ENCODE measurements around the gene GNAZ. TPM values are rescaled to one million over a fixed set of nuclear protein-coding genes. Genes with fewer than 3 reads are reported as not detected.

Gene GNAZ
- polyA plus RNA-seq, 1 donor (not counting 4 experiments of a cell fraction or from before 2014, with no cell fraction given) = 0.03 TPM

GRCh38 chr22:23138584-23139435, 68.5 kb downstream of the GNAZ start:
- Histone ChIP-seq H3K4me1 (ENCODE audit: control insufficient read depth, extremely low read depth, insufficient read depth, low read length) (peaks cover 29% of the 10 kb centered on the region), H3K9me3 (ENCODE audit: control insufficient read depth, low read depth, low read length) (no peaks in the 10 kb centered on the region), H2AFZ (ENCODE audit: control insufficient read depth, low read length) (peak overlapping the region; percentile 33), H4K20me1 (ENCODE audit: control insufficient read depth, extremely low read depth, insufficient read depth, low read length) (no peaks in the 10 kb centered on the region), H3K79me2 (ENCODE audit: control insufficient read depth, insufficient read depth, low read length) (no peaks in the 10 kb centered on the region), H3K36me3 (ENCODE audit: control insufficient read depth in 2 of 2, extremely low read depth in 1 of 2, insufficient read depth in 2 of 2, low read length in 2 of 2) (no peaks in the 10 kb centered on the region), H3K9ac (ENCODE audit: control insufficient read depth, extremely low read depth, insufficient read depth, low read length) (peak overlapping the region; percentile 34), H3K27ac (ENCODE audit: control insufficient read depth, insufficient read depth, low read length) (peak overlapping the region; percentile 8), H3K27me3 (ENCODE audit: control insufficient read depth, extremely low read depth, insufficient read depth, low read length) (no peaks in the 10 kb centered on the region), H3K4me2 (ENCODE audit: control insufficient read depth, extremely low read depth, insufficient read depth, low read depth, low read length) (peak overlapping the region; percentile 42), H3K4me3 (ENCODE audit: control insufficient read depth in 2 of 3, extremely low read depth in 1 of 3, insufficient read depth in 2 of 3, low read depth in 1 of 3, low read length in 3 of 3) (peak overlapping the region in 1 of 3 experiments; percentile 1), H3K9me1 (ENCODE audit: control insufficient read depth, extremely low read depth, insufficient read depth, low read length) (no peaks in the 10 kb centered on the region)
- dilution Hi-C loops (cut with MboI; ENCODE audit: extremely low pct_ligation_motif_present, low sequenced_read_pairs) = no loop called here
- DNase-seq (ENCODE audit: low read depth, low spot score) = no peak
- TF ChIP-seq EZH2 (IDR thresholded peaks at IDR 0.05; ENCODE audit: low read length) = no peak
- TF ChIP-seq, protein P1, sequence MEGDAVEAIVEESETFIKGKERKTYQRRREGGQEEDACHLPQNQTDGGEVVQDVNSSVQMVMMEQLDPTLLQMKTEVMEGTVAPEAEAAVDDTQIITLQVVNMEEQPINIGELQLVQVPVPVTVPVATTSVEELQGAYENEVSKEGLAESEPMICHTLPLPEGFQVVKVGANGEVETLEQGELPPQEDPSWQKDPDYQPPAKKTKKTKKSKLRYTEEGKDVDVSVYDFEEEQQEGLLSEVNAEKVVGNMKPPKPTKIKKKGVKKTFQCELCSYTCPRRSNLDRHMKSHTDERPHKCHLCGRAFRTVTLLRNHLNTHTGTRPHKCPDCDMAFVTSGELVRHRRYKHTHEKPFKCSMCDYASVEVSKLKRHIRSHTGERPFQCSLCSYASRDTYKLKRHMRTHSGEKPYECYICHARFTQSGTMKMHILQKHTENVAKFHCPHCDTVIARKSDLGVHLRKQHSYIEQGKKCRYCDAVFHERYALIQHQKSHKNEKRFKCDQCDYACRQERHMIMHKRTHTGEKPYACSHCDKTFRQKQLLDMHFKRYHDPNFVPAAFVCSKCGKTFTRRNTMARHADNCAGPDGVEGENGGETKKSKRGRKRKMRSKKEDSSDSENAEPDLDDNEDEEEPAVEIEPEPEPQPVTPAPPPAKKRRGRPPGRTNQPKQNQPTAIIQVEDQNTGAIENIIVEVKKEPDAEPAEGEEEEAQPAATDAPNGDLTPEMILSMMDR (optimal IDR thresholded peaks at IDR 0.05 in 1 of 3, IDR thresholded peaks at IDR 0.05 in 1 of 3, conservative IDR thresholded peaks at IDR 0.05 in 1 of 3; ENCODE audit: extremely low read depth in 1 of 3, insufficient read depth in 2 of 3, low read length in 3 of 3) = no peak
- peak; percentile 32 for FAIRE-seq

DNA sequence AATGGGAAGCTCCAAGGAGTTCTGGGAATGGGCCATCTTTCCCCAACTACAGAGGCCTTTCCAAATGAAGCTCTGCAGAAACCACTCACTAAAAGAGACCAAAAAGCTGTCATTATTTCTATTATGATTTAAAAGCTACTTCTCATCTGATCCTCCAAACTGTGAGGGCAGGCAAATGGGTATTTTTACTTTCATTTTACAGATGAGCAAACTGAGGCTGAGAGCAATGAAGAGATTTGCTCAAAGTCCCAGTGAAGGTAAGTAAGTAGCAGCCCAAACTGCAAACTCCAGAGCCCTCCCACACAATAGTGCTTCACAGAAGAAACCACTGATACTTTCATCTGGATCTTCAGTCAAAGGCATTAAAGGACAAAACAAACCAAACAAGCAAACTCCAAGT, 70.1 kb downstream of the GNAZ start:
- peaks cover 30% of the 10 kb centered on the region for H3K4me1 ChIP-seq (ENCODE audit: control insufficient read depth, extremely low read depth, insufficient read depth, low read length)
- H2AFZ ChIP-seq (ENCODE audit: control insufficient read depth, low read length) = no peak overlapping the region

More for the DNA sequence above, 70.1 kb downstream of the GNAZ start:
- Histone ChIP-seq H3K9me1 (ENCODE audit: control insufficient read depth, extremely low read depth, insufficient read depth, low read length) (no peaks in the 10 kb centered on the region), H3K27ac (ENCODE audit: control insufficient read depth, insufficient read depth, low read length) (no peak overlapping the region), H4K20me1 (ENCODE audit: control insufficient read depth, extremely low read depth, insufficient read depth, low read length) (no peaks in the 10 kb centered on the region), H3K4me3 (ENCODE audit: control insufficient read depth in 2 of 3, extremely low read depth in 1 of 3, insufficient read depth in 2 of 3, low read depth in 1 of 3, low read length in 3 of 3) (no peak overlapping the region), H3K36me3 (ENCODE audit: control insufficient read depth in 2 of 2, extremely low read depth in 1 of 2, insufficient read depth in 2 of 2, low read length in 2 of 2) (no peaks in the 10 kb centered on the region), H3K9me3 (ENCODE audit: control insufficient read depth, low read depth, low read length) (no peaks in the 10 kb centered on the region), H3K79me2 (ENCODE audit: control insufficient read depth, insufficient read depth, low read length) (no peaks in the 10 kb centered on the region), H3K27me3 (ENCODE audit: control insufficient read depth, extremely low read depth, insufficient read depth, low read length) (no peaks in the 10 kb centered on the region), H3K4me2 (ENCODE audit: control insufficient read depth, extremely low read depth, insufficient read depth, low read depth, low read length) (no peak overlapping the region), H3K9ac (ENCODE audit: control insufficient read depth, extremely low read depth, insufficient read depth, low read length) (no peak overlapping the region)
- TF ChIP-seq, protein P1 (optimal IDR thresholded peaks at IDR 0.05 in 1 of 3, IDR thresholded peaks at IDR 0.05 in 1 of 3, conservative IDR thresholded peaks at IDR 0.05 in 1 of 3; ENCODE audit: extremely low read depth in 1 of 3, insufficient read depth in 2 of 3, low read length in 3 of 3) = no peak
- TF ChIP-seq EZH2 (IDR thresholded peaks at IDR 0.05; ENCODE audit: low read length) = no peak
- DNase-seq (ENCODE audit: low read depth, low spot score) = no peak
- no peak for FAIRE-seq
- dilution Hi-C loops (cut with MboI; ENCODE audit: extremely low pct_ligation_motif_present, low sequenced_read_pairs) = no loop called here

Data from keratinocyte (primary cell).